GM18519 (cell line): ENCODE results near the gene JUP.

ENCODE experiments used
- ATAC-seq: cut with Tn5 transposase; IDR thresholded peaks from one replicate; pipeline ENCODE4 v1.9.1; 2021; ENCODE audit warnings: mild to moderate bottlenecking, moderate library complexity; ENCODE audit not compliant: unreplicated experiment, low FRiP score

The JUP gene

DNA sequence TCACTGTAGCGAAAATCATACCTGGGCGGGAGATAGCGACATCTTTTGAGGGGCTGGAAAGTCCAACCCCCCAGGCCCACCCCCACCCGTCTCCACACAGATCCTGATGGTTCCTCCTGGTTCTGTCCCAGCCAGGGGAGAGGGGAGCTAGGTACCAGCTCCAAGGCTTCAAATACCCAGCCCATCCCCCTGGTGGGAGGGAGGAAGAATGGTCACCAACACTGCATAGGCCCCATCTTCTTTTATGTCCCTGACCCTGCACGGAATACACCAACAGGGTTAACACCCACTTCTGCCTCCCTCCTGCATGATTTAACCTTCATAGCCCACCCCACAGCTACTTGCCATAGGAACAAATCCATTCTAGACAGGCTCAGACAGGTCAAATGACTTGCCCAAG is 61.4 kb downstream of the JUP start:
- no peak for ATAC-seq

- ATAC-seq: no peak
Observed at GRCh38 chr17:41724476-41725050, 61.9 kb downstream of the JUP start.

DNA sequence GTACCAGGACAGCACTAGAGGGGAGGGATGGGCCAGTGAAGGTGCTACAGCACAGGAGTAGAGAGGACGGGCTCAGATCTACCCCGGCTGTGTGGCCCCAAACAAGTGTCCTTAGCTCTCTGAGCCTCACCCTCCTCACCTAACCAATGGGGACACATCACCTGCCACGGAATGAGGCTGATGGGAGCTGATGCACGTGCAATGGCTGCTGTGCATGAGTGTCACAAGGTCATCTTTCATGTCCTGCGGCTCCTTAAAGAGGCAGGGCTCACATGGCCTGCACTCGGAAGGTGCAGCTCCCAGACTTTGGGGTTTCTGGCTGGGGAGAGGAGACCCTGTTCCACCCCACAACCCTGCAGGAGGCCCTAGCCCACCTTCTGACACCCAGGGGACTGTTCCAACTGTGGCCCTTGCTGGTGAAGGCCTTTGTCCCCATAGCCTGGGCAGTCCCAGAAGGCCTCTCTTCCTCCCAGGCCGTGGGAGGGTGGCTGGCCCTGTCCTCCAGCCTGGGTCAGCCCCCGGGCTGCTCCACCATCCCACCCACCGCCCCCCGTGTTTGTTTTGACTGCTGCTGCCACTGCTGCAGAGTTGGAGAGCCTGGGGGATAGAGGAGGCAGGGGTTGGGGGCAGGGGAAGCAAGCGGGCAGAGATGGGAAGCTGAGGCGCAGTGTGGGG is 62.6 kb downstream of the JUP start:
- ATAC-seq: no peak

DNA sequence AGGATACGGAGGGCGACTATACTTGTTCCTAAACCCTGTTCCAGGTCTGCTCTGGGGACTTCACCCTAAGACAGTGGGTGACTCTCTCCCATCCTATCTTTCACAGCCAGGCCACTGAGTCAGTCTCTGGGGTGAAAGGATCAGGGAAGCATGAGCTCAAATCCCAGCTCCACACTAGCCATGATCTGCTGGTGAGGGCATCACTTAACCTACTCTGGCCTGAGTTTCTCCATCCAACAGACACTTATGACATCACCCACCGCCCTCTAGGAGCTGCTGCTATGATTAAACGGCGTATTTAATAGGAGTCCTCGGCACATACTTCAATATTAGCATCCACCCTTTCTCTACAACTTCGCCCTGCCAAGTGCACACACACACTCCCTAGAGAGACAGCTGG is 64.3 kb downstream of the JUP start:
- ATAC-seq: no peak

DNA sequence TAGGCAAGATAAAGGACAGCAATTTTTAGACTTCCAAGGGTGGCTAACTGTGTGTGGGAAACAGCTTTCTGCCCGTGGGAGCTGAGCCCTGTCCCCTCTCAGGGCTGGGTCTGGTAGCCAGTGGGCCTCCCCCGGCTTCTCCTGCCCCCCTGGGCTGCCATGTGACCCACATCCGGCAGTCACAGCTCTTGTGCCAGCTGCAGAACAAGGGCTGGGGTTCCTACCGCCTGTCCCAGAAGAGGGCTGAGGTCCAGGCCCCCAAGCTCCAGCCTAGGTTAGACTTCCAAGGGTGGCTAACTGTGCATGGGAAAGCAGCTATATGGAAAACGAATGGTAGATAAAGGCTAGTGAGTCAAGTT is 68.2 kb downstream of the JUP start:
- ATAC-seq: no peak

DNA sequence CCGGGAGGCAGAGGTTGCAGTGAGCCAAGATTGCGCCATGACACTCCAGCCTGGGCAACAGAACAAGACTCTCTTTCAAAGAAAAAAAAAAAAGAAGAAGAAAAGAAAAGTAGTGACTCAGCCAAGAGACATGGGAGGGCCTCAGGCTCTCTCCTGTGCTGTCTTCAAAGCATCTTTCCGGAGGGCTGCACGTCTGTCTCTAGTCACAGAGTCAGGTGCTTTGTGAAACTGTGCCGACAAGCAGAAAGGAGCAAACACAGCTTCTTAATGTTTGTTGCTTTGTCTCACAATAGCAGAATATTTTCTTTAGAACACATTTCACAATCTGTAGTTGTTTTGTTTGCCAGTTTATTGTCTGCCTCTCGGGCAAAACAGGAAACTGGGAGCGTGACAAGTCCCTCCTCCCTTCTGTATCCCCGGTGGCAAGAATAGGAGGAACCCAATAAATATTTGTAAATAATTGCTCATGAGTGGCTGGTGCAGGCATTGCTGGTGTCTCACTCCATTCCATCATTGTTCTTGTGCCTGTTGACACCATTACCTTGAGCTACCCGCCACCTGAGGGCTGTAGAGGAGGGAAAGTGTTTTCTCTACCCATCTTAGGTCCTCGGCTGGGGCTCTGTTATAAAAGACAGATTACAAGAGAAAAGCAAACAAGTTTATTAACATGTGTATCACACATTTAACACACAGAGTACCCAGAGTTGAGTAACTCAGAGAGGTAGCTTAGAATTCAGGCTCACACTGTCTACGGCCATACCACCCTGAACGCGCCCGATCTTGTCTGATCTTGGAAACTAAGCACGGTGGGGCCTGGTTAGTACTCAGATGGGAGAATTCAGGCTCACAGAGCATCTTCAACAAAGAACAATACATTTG is 68.9 kb downstream of the JUP start:
- ATAC-seq: no peak

DNA sequence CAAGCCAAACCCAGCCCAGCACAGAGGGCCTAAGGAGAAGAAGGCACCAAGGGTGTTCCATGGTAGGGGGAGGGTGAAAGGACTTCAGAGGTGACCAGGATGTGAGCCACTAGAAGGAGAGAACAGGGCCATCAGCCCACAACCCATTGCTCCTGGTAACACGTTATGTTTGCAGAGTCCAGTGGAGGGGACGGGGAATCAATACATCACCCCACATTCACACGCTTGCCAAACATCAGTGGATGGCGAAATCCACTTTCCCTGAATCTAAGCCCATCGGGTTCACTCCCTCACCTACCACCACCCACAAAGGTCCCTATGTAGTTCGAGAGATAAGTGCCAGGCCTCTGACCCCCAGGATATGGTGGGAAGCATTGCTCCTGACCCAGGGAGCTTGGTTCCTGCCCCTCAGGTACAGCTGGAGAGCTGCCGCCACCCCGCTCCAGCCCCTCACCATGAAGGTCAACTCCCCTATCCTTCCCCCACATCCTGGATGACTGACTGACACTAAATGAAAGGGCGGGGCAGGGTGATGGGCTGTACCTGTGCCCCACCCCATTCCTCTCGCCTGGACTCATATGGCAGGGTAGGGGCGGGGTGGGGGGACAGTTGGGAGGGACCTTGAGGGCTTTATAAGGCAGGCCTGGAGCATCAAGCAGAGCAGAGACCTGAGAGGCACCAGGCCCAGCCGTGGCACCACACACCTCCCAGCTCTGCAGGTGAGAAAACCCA is 74.7 kb downstream of the JUP start, which contains the start of gene GAST:
Gene GAST, plus strand, starts transcription at position 663 of the 732 bp plus-strand sequence. CDS start 3,106 bp downstream, outside the sequence.
- no peak for ATAC-seq

- ATAC-seq: no peak
Observed at GRCh38 chr17:41710472-41711090, 75.9 kb downstream of the JUP start.

- ATAC-seq: no peak
Observed at GRCh38 chr17:41707803-41708669, 78.5 kb downstream of the JUP start.

DNA sequence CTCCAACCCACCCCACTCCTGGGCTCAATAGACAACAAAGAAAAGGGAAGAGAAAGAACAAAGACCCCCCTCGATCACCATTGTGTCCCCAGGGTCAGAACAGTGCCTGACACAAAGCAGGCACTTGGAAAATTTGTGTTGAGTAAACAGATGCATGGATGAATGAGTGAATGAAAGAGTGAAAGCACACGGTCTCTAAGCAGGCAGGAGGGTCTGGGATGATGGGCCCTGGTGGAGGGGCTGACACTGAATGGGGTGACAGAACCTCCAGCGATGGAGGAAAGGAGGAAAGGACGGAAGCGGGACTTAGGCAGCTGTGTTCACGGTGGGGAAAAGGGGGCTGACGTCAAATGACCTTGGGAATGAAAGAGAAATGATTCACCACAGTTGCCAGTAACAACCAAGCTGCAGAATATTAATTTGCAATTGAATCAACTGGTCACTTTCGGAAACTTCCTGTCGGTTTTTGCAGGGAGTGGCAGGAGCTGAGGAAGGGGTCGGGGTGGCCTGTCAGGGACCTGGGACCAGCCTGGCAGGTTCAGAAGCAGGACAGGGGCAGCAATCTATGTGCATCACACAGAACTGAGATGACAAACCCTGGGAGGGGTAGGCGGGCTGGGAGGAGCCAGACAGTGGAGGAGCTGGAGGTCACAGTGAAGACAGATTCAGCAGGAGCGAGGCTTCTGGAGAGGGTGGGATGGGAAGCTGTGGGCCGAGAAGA is 81.1 kb downstream of the JUP start:
- no peak for ATAC-seq
